Activated CD8-positive, alpha-beta memory T cell treated with anti-CD3 and anti-CD28 coated beads, Interleukin-2, amount 50 U/mL, for 24 hours (primary cell): ENCODE measurements around the gene SORBS1.

Source experiments
- DNase-seq: peaks from one replicate; pipeline ENCODE4 v3.0.0-alpha.2; 2020; ENCODE audit errors: extremely low read depth

SORBS1 gene

DNA sequence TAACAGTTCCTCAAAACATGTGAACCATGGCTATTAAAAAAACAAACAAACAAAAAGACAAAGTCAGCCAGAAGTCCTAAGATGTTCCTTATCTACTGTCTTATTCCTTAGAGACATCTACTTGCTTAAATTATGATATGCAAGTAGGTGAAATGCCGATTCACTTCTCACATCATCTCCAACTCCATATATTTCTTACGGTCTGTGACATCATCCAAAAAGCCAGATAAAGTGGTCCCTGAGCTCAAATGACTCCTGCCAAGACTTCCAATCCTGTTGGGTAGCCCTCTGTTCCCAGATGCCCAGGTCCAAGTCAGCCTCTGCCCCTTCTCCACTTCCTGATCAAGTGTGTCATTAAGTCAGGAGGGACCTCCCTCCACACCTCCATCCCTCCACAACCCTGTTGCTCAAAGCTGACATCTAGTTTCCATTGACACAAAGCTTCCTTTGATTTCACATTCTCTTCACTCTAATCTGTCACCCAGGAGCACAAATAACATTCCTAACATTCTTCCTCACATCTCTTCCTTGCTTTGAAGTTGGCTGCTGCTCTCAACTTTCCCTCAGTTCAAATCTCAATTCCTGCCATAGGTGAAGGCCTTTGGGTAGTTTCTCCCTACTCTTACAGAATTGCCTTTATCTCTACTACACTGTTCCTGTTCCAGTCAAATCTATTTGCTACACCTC is 214.3 kb downstream of the SORBS1 start:
- no peak for DNase-seq

GRCh38 chr10:95343573-95343972 is 217.6 kb downstream of the SORBS1 start:
- no peak for DNase-seq

DNA sequence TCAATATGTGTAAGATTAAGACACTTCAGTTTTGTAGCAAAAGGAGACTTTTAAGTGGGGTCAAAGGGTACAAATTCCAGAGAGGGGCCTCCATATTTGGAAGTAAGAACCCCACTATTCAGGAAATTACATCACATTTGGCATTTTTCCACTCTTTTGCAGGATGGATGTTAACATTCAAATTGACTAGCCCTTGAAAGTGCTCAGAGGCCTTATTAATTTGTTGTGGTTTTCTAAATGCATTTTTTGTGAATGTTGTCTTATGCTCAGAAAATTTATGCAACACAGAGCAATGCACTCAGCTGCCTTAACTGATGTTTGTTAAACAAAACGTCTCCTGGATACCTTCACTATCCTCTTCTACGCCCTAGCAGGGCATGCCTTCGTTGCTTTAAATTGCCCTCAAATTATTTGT is 219.4 kb downstream of the SORBS1 start:
- DNase-seq = no peak

DNA sequence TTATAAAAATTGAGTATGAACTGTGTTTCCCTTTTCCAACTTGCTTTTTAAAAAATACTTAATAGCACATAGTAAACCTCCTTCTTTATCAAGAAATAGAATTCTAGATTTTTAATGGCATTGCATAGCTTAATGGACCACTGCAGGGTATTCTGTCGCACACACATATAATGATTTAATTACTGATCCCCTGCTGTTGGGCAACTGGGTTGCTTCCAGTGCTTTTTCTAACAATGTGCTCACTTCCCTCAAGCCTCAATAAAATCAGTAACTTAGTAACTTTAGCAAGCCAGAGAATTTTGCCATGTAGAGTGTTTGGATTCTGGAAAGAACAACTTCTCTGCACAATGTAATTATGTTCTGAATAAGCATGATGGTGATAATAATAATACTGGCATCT is 221.3 kb downstream of the SORBS1 start:
- DNase-seq = no peak

GRCh38 chr10:95337423-95338160 is 223.6 kb downstream of the SORBS1 start:
- no peak for DNase-seq

- DNase-seq = no peak
These were observed 224.5 kb downstream of the SORBS1 start for GRCh38 chr10:95336702-95337101.

GRCh38 chr10:95335933-95336699 is 225.1 kb downstream of the SORBS1 start:
- no peak for DNase-seq

DNA sequence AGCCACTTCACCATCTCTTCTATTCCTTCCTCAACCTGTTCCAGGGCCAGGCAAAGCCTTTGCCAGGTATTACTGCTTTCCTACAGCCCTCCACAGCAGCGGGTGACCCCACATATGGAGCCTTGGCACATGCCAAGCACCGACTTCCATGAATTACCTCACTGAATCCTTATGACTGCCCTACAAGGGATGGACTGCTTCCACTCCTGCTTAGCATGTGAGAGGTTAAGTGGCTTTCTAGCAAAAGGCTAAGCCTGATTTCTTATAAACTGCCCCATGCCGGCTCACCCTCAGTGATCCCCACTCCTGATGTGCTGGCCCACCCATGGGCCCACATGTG is 226.4 kb downstream of the SORBS1 start:
- DNase-seq = no peak

- DNase-seq = no peak
These were observed 227.0 kb downstream of the SORBS1 start for GRCh38 chr10:95333997-95334804.

- DNase-seq = no peak
These were observed 228.4 kb downstream of the SORBS1 start for GRCh38 chr10:95332666-95333249.

DNA sequence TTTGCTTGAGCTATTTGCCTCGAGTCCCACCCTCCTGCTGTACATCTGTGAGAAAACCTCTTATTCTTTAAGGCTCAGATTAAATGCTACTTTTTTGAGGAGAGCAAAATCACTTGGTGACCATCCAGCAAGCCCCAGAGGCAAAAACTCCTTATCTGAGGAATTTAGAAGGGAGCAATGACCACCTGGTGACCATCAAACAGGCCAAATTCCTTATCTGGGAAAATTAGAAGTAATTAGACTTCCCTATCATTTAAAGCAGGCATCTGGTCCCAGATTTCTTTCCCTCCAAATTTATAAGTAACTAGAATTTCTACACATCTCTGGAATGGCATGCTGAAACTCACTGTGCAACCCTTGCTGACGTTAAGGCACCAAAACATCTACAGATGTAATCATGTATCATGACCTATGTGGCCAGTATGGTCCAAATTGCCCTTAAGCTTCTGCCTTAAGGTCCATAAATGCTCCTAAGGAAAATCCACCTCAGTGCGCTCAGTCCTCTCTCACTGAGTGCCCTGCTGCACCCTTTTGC is 229.5 kb downstream of the SORBS1 start:
- no peak for DNase-seq

DNA sequence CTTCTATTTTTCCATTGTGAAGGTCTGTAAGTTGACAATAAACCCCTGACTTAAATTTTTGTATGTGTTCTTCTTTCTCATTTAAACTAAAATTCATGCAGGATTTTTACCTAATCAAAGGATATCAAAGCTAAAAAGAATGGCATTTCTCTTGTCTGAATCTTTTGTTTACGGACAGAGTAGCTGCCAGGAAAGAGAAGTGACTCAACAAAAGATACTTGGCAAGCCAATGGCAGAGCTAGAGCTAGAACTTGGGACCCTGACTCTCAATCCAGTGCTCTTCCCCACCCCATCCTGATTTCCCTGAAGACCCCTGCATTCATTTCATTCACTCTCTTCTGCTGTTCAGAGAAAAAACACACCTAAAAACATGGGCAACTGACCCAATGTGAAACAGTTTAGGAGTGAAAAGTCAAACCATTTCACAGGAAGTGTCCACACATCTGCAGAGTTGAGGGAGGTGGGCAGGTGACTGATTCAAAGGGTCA is 230.2 kb downstream of the SORBS1 start:
- no peak for DNase-seq

- no peak for DNase-seq
These were observed 231.9 kb downstream of the SORBS1 start for GRCh38 chr10:95329296-95329695.

DNA sequence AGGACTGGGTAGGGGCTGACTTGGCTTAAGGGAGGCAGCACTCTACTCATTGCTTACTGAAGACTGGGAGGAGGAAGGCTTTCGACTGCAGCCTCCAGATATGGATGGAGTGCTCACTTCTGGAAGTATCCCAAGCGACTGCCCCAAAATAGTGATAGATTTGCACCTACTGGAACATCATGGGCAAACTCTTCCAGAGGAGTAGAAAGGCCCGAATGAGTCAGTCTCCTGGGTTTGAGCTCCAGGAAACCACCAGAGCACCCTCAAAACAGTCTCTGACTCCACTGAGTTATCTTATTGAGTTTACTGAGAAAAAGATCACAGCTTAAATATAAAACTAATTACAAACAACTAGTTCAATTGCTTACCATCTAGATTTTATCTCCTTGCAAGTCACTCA is 233.2 kb downstream of the SORBS1 start:
- no peak for DNase-seq

- DNase-seq = no peak
These were observed 233.8 kb downstream of the SORBS1 start for GRCh38 chr10:95327367-95327766.

- no peak for DNase-seq
These were observed 234.8 kb downstream of the SORBS1 start for GRCh38 chr10:95326396-95326795.

GRCh38 chr10:95325863-95326262 is 235.3 kb downstream of the SORBS1 start:
- no peak for DNase-seq

- no peak for DNase-seq
These were observed 236.5 kb downstream of the SORBS1 start for GRCh38 chr10:95324436-95325268.

GRCh38 chr10:95321554-95322301 is 239.4 kb downstream of the SORBS1 start:
- no peak for DNase-seq

DNA sequence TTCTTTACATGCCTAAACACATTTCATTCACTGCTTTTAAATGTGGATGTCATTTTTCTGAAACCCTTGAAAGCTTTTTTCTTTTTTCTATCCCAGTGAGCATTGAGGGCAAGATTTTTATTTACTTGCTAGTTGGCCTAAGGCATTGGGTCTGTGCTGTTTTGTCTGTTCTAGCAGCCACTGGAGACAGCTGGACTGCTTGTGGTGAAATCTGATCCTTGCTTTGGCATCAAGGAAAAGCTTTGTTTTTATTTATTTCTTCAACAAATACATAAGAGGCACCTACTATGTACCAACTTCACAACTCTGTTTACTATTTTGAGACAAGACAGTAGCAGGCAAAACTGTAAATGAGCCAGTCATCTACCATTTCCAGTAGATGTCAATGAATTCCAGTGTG is 241.9 kb downstream of the SORBS1 start:
- DNase-seq = no peak
